BE2C (cell line): ENCODE data around the gene C10orf88. TPM values are rescaled to one million over a fixed set of nuclear protein-coding genes. Genes with fewer than 3 reads are reported as not detected.

Source experiments
- DNase-seq: peaks from one replicate; pipeline ENCODE4 v3.0.0-alpha.2; 2020
- H3K27me3 ChIP-seq: fragments of 250-450 bp; sonication (Bioruptor Pico); 2 replicates; pipeline ENCODE4 v1.5.1; 2020; ENCODE audit warnings: mild to moderate bottlenecking
- H3K36me3 ChIP-seq: fragments of 250-450 bp; sonication (Bioruptor Pico); 2 replicates; pipeline ENCODE4 v1.5.1; 2020; ENCODE audit warnings: mild to moderate bottlenecking
- H3K4me1 ChIP-seq: fragments of 250-450 bp; sonication (Bioruptor Pico); 2 replicates; pipeline ENCODE4 v1.5.1; 2020
- H3K4me3 ChIP-seq: 2 replicates; pipeline ENCODE4 v1.5.1; 2011; ENCODE audit warnings: low read depth, low read length
- H3K9me3 ChIP-seq: fragments of 250-450 bp; sonication (Bioruptor Pico); 2 replicates; pipeline ENCODE4 v1.5.1; 2020
- CTCF ChIP-seq: IDR thresholded peaks from 2 replicates; pipeline ENCODE4 v1.5.1; 2012; ENCODE audit warnings: mild to moderate bottlenecking, low read depth, low read length
- polyA plus RNA-seq: library from polyadenylated mRNA; unstranded; fragments of >200 nt; gene quantifications from one replicate; pipeline ENCODE4 v1.2.1, GENCODE V29; 2012; ENCODE audit warnings: low read depth, missing spikeins; ENCODE audit not compliant: insufficient read length, insufficient read depth

The C10orf88 gene, protein sequence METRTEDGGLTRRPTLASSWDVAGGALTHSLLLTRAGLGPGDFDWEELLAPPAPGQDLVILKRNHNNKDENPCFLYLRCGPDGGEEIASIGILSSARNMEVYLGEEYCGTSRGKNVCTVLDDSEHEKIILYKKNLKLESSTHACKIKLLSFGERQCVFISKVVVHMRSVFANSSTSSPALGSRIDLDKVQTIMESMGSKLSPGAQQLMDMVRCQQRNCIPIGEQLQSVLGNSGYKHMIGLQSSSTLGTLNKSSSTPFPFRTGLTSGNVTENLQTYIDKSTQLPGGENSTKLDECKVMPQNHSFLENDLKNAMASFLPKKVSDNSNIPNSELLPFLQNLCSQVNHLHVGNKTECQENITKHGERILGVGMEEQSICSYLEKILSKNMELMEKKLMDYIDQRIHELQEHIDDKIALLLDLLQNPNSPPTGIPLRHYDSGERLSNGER
- 14.4 TPM for polyA plus RNA-seq

GRCh38 chr10:122953902-122954730 lies at the start of gene C10orf88:
TSS of gene C10orf88 (minus strand) at chr10:122954227. CDS start at chr10:122954178, 49 bp downstream.
- Histone ChIP-seq H3K36me3 (peaks cover 2% of the 10 kb centered on the region; the same call in 1 of the 2 replicates), H3K9me3 (peaks cover 7% of the 10 kb centered on the region), H3K4me3 (peak within 1 kb of the TSS; percentile 82), H3K4me1 (0 out of 2 replicates have a peak, but pooled peaks cover 2% of the 10 kb centered on the region), H3K27me3 (no peaks in the 10 kb centered on the region)
- DNase-seq = peak; percentile 96
- TF ChIP-seq CTCF = no peak

GRCh38 chr10:123001370-123001769 lies 47.3 kb upstream of the C10orf88 start:
- H3K27me3 ChIP-seq = no peaks in the 10 kb centered on the region
- DNase-seq = no peak
- H3K4me3 ChIP-seq = no peak overlapping the region
- H3K4me1 ChIP-seq = no peaks in the 10 kb centered on the region; the same call in 1 of the 2 replicates
- TF ChIP-seq CTCF = no peak
- H3K9me3 ChIP-seq = no peaks in the 10 kb centered on the region
- H3K36me3 ChIP-seq = peaks cover 4% of the 10 kb centered on the region

DNA sequence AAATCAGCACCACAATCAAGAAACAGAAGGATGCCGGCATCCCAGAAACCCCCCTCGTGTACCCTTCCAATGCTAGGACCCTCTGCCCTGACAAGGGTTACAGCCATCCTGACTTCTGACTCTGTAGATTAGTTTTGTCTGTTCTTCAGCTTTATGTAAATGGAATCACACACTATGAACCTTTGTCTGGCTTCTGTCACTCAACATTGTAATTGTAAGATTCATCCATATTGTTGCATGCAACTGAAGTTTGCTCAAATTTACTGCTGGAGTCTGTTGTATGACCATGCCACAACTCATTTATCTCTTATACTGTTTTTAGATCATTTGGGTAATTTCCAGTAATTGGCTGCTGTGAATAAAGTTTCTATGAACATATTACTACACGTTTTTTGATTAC lies 46.1 kb upstream of the C10orf88 start:
- peaks cover 10% of the 10 kb centered on the region for H3K36me3 ChIP-seq
- H3K27me3 ChIP-seq = no peaks in the 10 kb centered on the region
- no peak for DNase-seq
- no peaks in the 10 kb centered on the region; the same call in 1 of the 2 replicates for H3K4me1 ChIP-seq
- no peak for TF ChIP-seq CTCF
- H3K9me3 ChIP-seq = no peaks in the 10 kb centered on the region
- no peak overlapping the region for H3K4me3 ChIP-seq

- Histone ChIP-seq H3K9me3 (no peaks in the 10 kb centered on the region), H3K36me3 (peaks cover 13% of the 10 kb centered on the region), H3K4me3 (no peak overlapping the region), H3K27me3 (no peaks in the 10 kb centered on the region), H3K4me1 (no peaks in the 10 kb centered on the region; the same call in 1 of the 2 replicates)
- TF ChIP-seq CTCF = no peak
- no peak for DNase-seq
Measured at GRCh38 chr10:122999347-122999746, 45.3 kb upstream of the C10orf88 start.

GRCh38 chr10:122998934-122999333 lies 44.9 kb upstream of the C10orf88 start:
- Histone ChIP-seq H3K27me3 (no peaks in the 10 kb centered on the region), H3K9me3 (no peaks in the 10 kb centered on the region), H3K36me3 (peaks cover 17% of the 10 kb centered on the region), H3K4me3 (no peak overlapping the region), H3K4me1 (no peaks in the 10 kb centered on the region; the same call in 1 of the 2 replicates)
- no peak for TF ChIP-seq CTCF
- no peak for DNase-seq
